Adipocyte (in vitro differentiated cells): Measurements from ENCODE around the gene CUL4B.
A peak's percentile ranks its signal among the peaks of the same experiment; 100 is the strongest.
"Not testable (repeated sequence)": the region's sequence is repeated elsewhere in the genome, so short reads cannot be mapped to it uniquely, and the experiment has no call there.

Source experiments
- DNase-seq: peaks from one replicate; pipeline ENCODE4 v3.0.0-alpha.2; 2015; ENCODE audit warnings: low read depth
- H3K27me3 ChIP-seq: replicated peaks from 2 replicates; pipeline ENCODE4 v1.7.0; 2013; ENCODE audit warnings: mild to moderate bottlenecking, low read length, moderate library complexity; ENCODE audit not compliant: control insufficient read depth, insufficient read depth
- H3K36me3 ChIP-seq: 2 replicates; pipeline ENCODE4 v1.7.0; 2013; ENCODE audit warnings: low read length, mild to moderate bottlenecking, moderate library complexity; ENCODE audit not compliant: control insufficient read depth, insufficient read depth, severe bottlenecking
- H3K4me1 ChIP-seq: 2 replicates; pipeline ENCODE4 v1.7.0; 2013; ENCODE audit warnings: mild to moderate bottlenecking, low read length, moderate library complexity; ENCODE audit not compliant: control insufficient read depth, insufficient read depth
- H3K4me3 ChIP-seq: 2 replicates; pipeline ENCODE4 v1.7.0; 2013; ENCODE audit warnings: mild to moderate bottlenecking, low read length, moderate library complexity
- H3K9ac ChIP-seq: 2 replicates; pipeline ENCODE4 v1.7.0; 2013; ENCODE audit warnings: mild to moderate bottlenecking, low read length, moderate library complexity
- H3K9me3 ChIP-seq: 2 replicates; pipeline ENCODE4 v1.7.0; 2013; ENCODE audit warnings: mild to moderate bottlenecking, low read length, moderate library complexity; ENCODE audit not compliant: control insufficient read depth

The CUL4B gene

DNA sequence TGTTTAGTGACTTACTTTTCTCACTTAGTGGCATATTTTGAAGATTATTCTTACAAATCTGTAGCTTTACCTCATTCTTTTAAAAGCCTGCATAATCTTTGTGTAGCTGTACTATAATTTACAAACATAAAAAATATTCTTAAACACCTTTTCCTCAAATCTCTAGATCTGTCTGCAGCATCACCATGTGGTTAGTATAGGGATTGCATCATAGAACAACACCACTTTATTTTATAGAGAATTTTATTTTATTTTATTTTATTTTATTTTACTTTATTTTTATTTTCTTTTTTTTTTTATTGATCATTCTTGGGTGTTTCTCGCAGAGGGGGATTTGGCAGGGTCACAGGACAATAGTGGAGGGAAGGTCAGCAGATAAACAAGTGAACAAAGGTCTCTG, 85.3 kb downstream of the CUL4B start:
- not testable (repeated sequence) for H3K9ac ChIP-seq, H3K4me1 ChIP-seq, H3K27me3 ChIP-seq, H3K9me3 ChIP-seq, H3K36me3 ChIP-seq, H3K4me3 ChIP-seq
- peak; percentile 69 for DNase-seq
